Activated T-helper 1 cell treated with anti-CD3 and anti-CD28 coated beads, Interleukin-12 subunit alpha, Interleukin-12 subunit beta, Interleukin-2, Interleukin-4 antibody, amounts not matched to agents 30 ng/mL and 10 ng/mL and 1 ng/mL, durations not matched to agents 14 hours and 24 hours and 36 hours (primary cell): ENCODE measurements around the gene ADIPOR2. TPM values are rescaled to one million over a fixed set of nuclear protein-coding genes. Genes with fewer than 3 reads are reported as not detected.

ENCODE experiments used
- DNase-seq: peaks from one replicate; pipeline ENCODE4 v3.0.0; 2021; ENCODE audit warnings: low spot score
- H3K27ac Mint-ChIP-seq: one replicate; pipeline ENCODE4 v1.8.0; 2021; ENCODE audit warnings: mild to moderate bottlenecking, mixed read lengths
- H3K27me3 Mint-ChIP-seq: one replicate; pipeline ENCODE4 v1.8.0; 2022; ENCODE audit warnings: mild to moderate bottlenecking, moderate library complexity, mixed read lengths; ENCODE audit not compliant: insufficient read depth
- H3K36me3 Mint-ChIP-seq: one replicate; pipeline ENCODE4 v1.8.0; 2021; ENCODE audit warnings: low read depth, mixed read lengths
- H3K4me1 Mint-ChIP-seq: one replicate; pipeline ENCODE4 v1.8.0; 2021; ENCODE audit warnings: low read depth, mixed read lengths
- H3K4me3 Mint-ChIP-seq: one replicate; pipeline ENCODE4 v1.8.0; 2021; ENCODE audit warnings: mild to moderate bottlenecking, moderate library complexity, mixed read lengths
- H3K9me3 Mint-ChIP-seq: one replicate; pipeline ENCODE4 v1.8.0; 2021; ENCODE audit warnings: mixed read lengths
- intact Hi-C: fragments of 100-400 bp; cut with micrococcal nuclease; formaldehyde crosslinking; loops from one replicate; pipeline ENCODE4 v1.15.1; 2024
- total RNA-seq: library from RNA; stranded (reverse); gene quantifications from 2 replicates; pipeline ENCODE4 v1.2.3, GENCODE V29; 2022

The ADIPOR2 gene
- total RNA-seq, 1 donor from 2014 or later = 69.4 TPM

GRCh38 chr12:1806301-1807086 is 115.6 kb downstream of the ADIPOR2 start:
- Mint-ChIP-seq H3K4me1 (peaks cover 7% of the 10 kb centered on the region), H3K4me3 (no peak overlapping the region), H3K27ac (no peak overlapping the region), H3K9me3 (no peaks in the 10 kb centered on the region), H3K27me3 (peaks cover 2% of the 10 kb centered on the region), H3K36me3 (no peaks in the 10 kb centered on the region)
- intact Hi-C loops = no loop called here
- DNase-seq = no peak

- Mint-ChIP-seq H3K27ac (peak overlapping the region; percentile 40), H3K9me3 (no peaks in the 10 kb centered on the region), H3K36me3 (no peaks in the 10 kb centered on the region), H3K4me1 (peaks cover 7% of the 10 kb centered on the region), H3K4me3 (no peak overlapping the region), H3K27me3 (no peaks in the 10 kb centered on the region)
- intact Hi-C loops = no loop called here
- DNase-seq = no peak
These were observed 116.4 kb downstream of the ADIPOR2 start for GRCh38 chr12:1807087-1807860.

GRCh38 chr12:1808036-1808797 is 117.3 kb downstream of the ADIPOR2 start:
- Mint-ChIP-seq H3K9me3 (no peaks in the 10 kb centered on the region), H3K27ac (no peak overlapping the region), H3K4me3 (no peak overlapping the region), H3K27me3 (no peaks in the 10 kb centered on the region), H3K4me1 (peaks cover 7% of the 10 kb centered on the region), H3K36me3 (no peaks in the 10 kb centered on the region)
- intact Hi-C loops = no loop called here
- DNase-seq = no peak

- no peak overlapping the region for H3K27ac Mint-ChIP-seq
- H3K36me3 Mint-ChIP-seq = no peaks in the 10 kb centered on the region
- peaks cover 7% of the 10 kb centered on the region for H3K4me1 Mint-ChIP-seq
- H3K9me3 Mint-ChIP-seq = no peaks in the 10 kb centered on the region
- DNase-seq = no peak
- no peaks in the 10 kb centered on the region for H3K27me3 Mint-ChIP-seq
- intact Hi-C loops = no loop called here
- H3K4me3 Mint-ChIP-seq = no peak overlapping the region
These were observed 118.1 kb downstream of the ADIPOR2 start for GRCh38 chr12:1808798-1809480.

GRCh38 chr12:1809591-1810190 is 118.8 kb downstream of the ADIPOR2 start:
- Mint-ChIP-seq H3K36me3 (no peaks in the 10 kb centered on the region), H3K27me3 (peaks cover under 1% of the 10 kb centered on the region), H3K27ac (peak overlapping the region; percentile 47), H3K4me1 (peaks cover 1% of the 10 kb centered on the region), H3K4me3 (no peak overlapping the region), H3K9me3 (no peaks in the 10 kb centered on the region)
- intact Hi-C loops = no loop called here
- no peak for DNase-seq

- Mint-ChIP-seq H3K4me3 (peak overlapping the region; percentile 35), H3K9me3 (no peaks in the 10 kb centered on the region), H3K27me3 (peaks cover 2% of the 10 kb centered on the region), H3K36me3 (no peaks in the 10 kb centered on the region), H3K27ac (peak overlapping the region; percentile 47), H3K4me1 (no peaks in the 10 kb centered on the region)
- intact Hi-C loops = no loop called here
- DNase-seq = no peak
These were observed 119.5 kb downstream of the ADIPOR2 start for GRCh38 chr12:1810201-1810930.

- Mint-ChIP-seq H3K36me3 (no peaks in the 10 kb centered on the region), H3K9me3 (no peaks in the 10 kb centered on the region), H3K27ac (peak overlapping the region; percentile 72), H3K27me3 (peaks cover 2% of the 10 kb centered on the region), H3K4me1 (no peaks in the 10 kb centered on the region), H3K4me3 (peak overlapping the region; percentile 35)
- intact Hi-C loops = no loop called here
- DNase-seq = no peak
These were observed 120.0 kb downstream of the ADIPOR2 start for GRCh38 chr12:1810931-1811280.

- H3K4me1 Mint-ChIP-seq = no peaks in the 10 kb centered on the region
- peak; percentile 19 for DNase-seq
These were observed 120.5 kb downstream of the ADIPOR2 start for GRCh38 chr12:1811281-1811947.

GRCh38 chr12:1811948-1812291 is 121.0 kb downstream of the ADIPOR2 start:
- Mint-ChIP-seq H3K27ac (no peak overlapping the region), H3K27me3 (peaks cover 4% of the 10 kb centered on the region), H3K36me3 (no peaks in the 10 kb centered on the region), H3K4me3 (no peak overlapping the region), H3K4me1 (no peaks in the 10 kb centered on the region), H3K9me3 (no peaks in the 10 kb centered on the region)
- intact Hi-C loops = no loop called here
- DNase-seq = no peak

More at GRCh38 chr12:1811281-1811947, 120.5 kb downstream of the ADIPOR2 start:
- Mint-ChIP-seq H3K4me3 (peak overlapping the region; percentile 35), H3K36me3 (no peaks in the 10 kb centered on the region), H3K9me3 (no peaks in the 10 kb centered on the region), H3K27ac (peak overlapping the region; percentile 72), H3K27me3 (peaks cover 3% of the 10 kb centered on the region)
- intact Hi-C loops = no loop called here

- Mint-ChIP-seq H3K4me1 (no peaks in the 10 kb centered on the region), H3K9me3 (no peaks in the 10 kb centered on the region), H3K27me3 (peaks cover 4% of the 10 kb centered on the region), H3K4me3 (peak overlapping the region; percentile 12), H3K27ac (peak overlapping the region; percentile 61), H3K36me3 (no peaks in the 10 kb centered on the region)
- no peak for DNase-seq
- intact Hi-C loops = no loop called here
These were observed 121.9 kb downstream of the ADIPOR2 start for GRCh38 chr12:1812650-1813302.

- Mint-ChIP-seq H3K27me3 (peaks cover 9% of the 10 kb centered on the region), H3K4me3 (no peak overlapping the region), H3K36me3 (no peaks in the 10 kb centered on the region), H3K4me1 (no peaks in the 10 kb centered on the region), H3K9me3 (no peaks in the 10 kb centered on the region), H3K27ac (no peak overlapping the region)
- DNase-seq = no peak
- intact Hi-C loops = no loop called here
These were observed 123.4 kb downstream of the ADIPOR2 start for GRCh38 chr12:1814266-1814665.
